Measurements from ENCODE around the gene ATP2C1. TPM values are rescaled to one million over a fixed set of nuclear protein-coding genes. Genes with fewer than 3 reads are reported as not detected.
A peak's percentile ranks its signal among the peaks of the same experiment; 100 is the strongest.

ATP2C1 gene
- total RNA-seq, 4 donors from 2014 or later = 32.1 to 52.3 (median 35.0) TPM

DNA sequence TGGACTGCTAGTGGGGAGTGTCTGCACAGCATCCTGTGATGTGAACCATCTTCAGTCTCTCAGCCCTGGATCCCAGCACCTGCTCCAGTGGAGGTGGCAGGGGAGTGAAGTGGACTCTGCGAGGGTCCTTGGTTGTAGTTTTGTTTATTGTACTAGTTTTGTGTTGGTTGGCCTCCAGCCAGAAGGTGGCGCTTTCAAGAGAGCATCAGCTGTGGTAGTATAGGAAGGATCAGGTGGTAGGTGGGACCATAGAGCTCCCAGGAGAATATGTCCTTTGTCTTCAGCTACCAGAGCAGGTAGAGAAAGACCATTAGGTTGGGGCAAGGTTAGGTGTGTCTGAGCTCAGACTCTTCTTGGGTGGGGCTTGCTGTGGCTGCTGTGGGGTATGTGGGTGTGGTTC, 153.7 kb downstream of the ATP2C1 start:
- no peak overlapping the region for H3K4me3 ChIP-seq
- 88% methylated on average over 2 of the region's 2 CpGs for WGBS
- no peaks in the 10 kb centered on the region for H3K4me1 ChIP-seq
- H3K27me3 ChIP-seq = no peaks in the 10 kb centered on the region
- TF ChIP-seq EP300 (IDR thresholded peaks at IDR 0.05) (no peak), POLR2A (IDR thresholded peaks at IDR 0.05; ENCODE audit: low read depth) (no peak), POLR2AphosphoS5 (IDR thresholded peaks at IDR 0.05) (no peak)
- TF ChIP-seq, protein P1, sequence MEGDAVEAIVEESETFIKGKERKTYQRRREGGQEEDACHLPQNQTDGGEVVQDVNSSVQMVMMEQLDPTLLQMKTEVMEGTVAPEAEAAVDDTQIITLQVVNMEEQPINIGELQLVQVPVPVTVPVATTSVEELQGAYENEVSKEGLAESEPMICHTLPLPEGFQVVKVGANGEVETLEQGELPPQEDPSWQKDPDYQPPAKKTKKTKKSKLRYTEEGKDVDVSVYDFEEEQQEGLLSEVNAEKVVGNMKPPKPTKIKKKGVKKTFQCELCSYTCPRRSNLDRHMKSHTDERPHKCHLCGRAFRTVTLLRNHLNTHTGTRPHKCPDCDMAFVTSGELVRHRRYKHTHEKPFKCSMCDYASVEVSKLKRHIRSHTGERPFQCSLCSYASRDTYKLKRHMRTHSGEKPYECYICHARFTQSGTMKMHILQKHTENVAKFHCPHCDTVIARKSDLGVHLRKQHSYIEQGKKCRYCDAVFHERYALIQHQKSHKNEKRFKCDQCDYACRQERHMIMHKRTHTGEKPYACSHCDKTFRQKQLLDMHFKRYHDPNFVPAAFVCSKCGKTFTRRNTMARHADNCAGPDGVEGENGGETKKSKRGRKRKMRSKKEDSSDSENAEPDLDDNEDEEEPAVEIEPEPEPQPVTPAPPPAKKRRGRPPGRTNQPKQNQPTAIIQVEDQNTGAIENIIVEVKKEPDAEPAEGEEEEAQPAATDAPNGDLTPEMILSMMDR (IDR thresholded peaks at IDR 0.05) = no peak
- intact Hi-C loops (cut with DNase I) = no loop called here
- no peak for DNase-seq (ENCODE audit: extremely low spot score)
- no peaks in the 10 kb centered on the region for H3K9me3 ChIP-seq
- no peak overlapping the region for H3K27ac ChIP-seq (replicated peaks in 1 of 4)
- peaks cover 0 to 4% (median 0%) of the 10 kb centered on the region in 4 donors for H3K36me3 ChIP-seq

DNA sequence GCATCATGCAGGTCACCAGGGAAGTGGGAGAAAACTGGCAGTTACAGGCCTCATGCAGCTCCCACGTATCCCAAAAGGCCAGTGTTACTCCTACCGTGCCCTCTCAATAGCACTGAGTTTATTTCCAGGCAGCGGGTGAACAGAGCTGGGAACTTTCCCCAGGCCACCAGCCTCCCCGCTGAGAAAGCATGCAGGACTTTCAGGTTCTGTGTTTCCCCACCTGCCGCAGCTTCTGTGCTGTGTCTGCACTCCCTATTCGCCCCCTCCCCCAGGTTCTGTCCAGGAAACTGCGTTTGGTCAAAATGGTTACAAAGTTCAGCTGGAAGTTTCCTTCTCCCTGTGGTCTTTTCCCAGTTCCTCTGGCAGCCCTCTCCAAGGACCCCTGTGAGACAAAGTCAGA, 154.1 kb downstream of the ATP2C1 start:
- Histone ChIP-seq H3K27me3 (no peaks in the 10 kb centered on the region), H3K4me1 (no peaks in the 10 kb centered on the region), H3K4me3 (no peak overlapping the region), H3K36me3 (peaks cover 0 to 4% (median 0%) of the 10 kb centered on the region in 4 donors), H3K9me3 (no peaks in the 10 kb centered on the region), H3K27ac (replicated peaks in 1 of 4) (no peak overlapping the region)
- WGBS = 93% methylated on average over 6 of the region's 7 CpGs
- TF ChIP-seq, protein P1 (IDR thresholded peaks at IDR 0.05) = no peak
- TF ChIP-seq POLR2AphosphoS5 (IDR thresholded peaks at IDR 0.05) (no peak), POLR2A (IDR thresholded peaks at IDR 0.05; ENCODE audit: low read depth) (no peak), EP300 (IDR thresholded peaks at IDR 0.05) (no peak)
- intact Hi-C loops (cut with DNase I) = no loop called here
- DNase-seq (ENCODE audit: extremely low spot score) = no peak

DNA sequence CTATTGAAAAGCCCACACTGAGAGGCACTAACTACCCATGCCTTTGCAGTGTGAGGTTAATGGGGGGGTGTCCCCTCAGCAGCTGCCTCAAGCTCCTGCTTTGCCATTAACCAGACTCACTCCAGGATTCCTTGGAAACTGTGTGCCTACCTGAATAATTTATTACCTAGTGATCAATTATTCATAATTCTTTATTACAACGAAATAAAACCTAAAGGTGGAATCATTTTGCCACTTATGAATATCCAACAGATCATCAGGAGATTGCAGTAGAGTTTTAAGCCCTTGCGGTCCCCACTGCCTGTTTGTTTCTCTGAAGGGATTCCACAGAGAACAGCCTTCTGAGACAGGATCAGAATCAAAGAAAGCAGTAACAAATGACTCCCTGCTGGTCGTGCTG, 156.1 kb downstream of the ATP2C1 start:
- H3K4me1 ChIP-seq = no peaks in the 10 kb centered on the region
- WGBS = 79% methylated on average over 3 of the region's 3 CpGs
- peaks cover 0 to 4% (median 0%) of the 10 kb centered on the region in 4 donors for H3K36me3 ChIP-seq
- no peaks in the 10 kb centered on the region for H3K27me3 ChIP-seq
- H3K27ac ChIP-seq (replicated peaks in 1 of 4) = no peak overlapping the region
- no peaks in the 10 kb centered on the region for H3K9me3 ChIP-seq
- TF ChIP-seq POLR2AphosphoS5 (IDR thresholded peaks at IDR 0.05) = no peak
- no peak overlapping the region for H3K4me3 ChIP-seq
- no peak for DNase-seq (ENCODE audit: extremely low spot score)
- intact Hi-C loops (cut with DNase I) = no loop called here

DNA sequence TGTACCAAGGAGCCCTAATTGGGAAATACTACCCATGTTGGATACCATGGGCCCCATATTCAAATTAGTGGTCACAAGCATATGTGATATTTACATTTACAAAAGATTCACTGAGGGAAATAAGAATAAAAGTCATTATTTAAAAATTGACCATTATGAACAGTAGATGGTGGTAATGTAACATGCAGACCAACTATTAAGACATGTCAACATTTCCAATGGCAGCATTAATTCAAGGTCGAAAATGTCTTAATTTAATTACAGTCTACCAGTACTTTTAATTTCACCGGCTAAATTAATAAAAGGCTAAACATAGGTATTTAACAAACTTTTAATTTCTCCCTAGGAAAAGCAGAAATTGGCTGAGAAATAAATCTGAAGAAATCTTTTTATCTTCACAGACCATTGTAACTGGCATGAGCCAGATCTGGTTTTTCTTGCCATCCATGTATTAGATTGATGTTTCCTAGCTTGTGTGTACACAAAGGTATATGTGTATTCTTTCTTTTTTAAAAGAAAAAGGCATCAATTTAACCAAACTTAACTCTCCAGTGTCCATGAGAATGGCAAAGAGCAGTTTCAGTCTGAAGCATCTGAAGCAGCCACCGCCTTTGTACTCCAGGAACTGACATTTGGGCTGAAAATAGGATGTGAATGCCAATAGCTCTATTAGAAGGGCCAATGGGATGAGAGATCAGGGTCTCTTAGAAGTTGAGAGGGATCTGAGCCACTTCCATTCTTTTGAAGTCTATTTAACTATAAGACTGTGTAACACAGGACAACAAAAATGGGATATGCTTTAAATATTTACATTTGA, 159.4 kb downstream of the ATP2C1 start:
- DNase-seq (ENCODE audit: extremely low spot score) = no peak
- H3K27me3 ChIP-seq = no peaks in the 10 kb centered on the region
- H3K4me1 ChIP-seq = no peaks in the 10 kb centered on the region
- H3K9me3 ChIP-seq = no peaks in the 10 kb centered on the region
- H3K4me3 ChIP-seq = no peak overlapping the region
- no peak overlapping the region for H3K27ac ChIP-seq (replicated peaks in 1 of 4)
- peaks cover 0 to 4% (median 0%) of the 10 kb centered on the region in 4 donors for H3K36me3 ChIP-seq
- no peak for TF ChIP-seq POLR2AphosphoS5 (IDR thresholded peaks at IDR 0.05)
- TF ChIP-seq, protein P1 (IDR thresholded peaks at IDR 0.05) = peak in 1 of 3 experiments; percentile 24
- WGBS = 88% methylated on average over 3 of the region's 3 CpGs
- intact Hi-C loops (cut with DNase I) = no loop called here

Small RNA genes lying within 50 kb of the gene (small RNA-seq; reads per million reads assigned to genes)
- gene RF00019 = 0 reads per million in 3 donors

Other genes with a start within 250 kb of the ATP2C1 start
- 10 to 100 TPM; 30.6 to 40.0 (median 38.0) TPM for gene PIK3R4, start 147.3 kb upstream of the ATP2C1 start, total RNA-seq
- gene ASTE1, start 132.7 kb downstream of the ATP2C1 start, total RNA-seq = 1 to 10 TPM; 2.8 to 4.6 (median 4.1) TPM
- 10 to 100 TPM in 1 of 4 donors, 1 to 10 TPM in 3; 5.4 to 12.0 (median 6.8) TPM for gene NEK11, start 132.8 kb downstream of the ATP2C1 start, total RNA-seq